Measurements from ENCODE around the gene DRD4.

The DRD4 gene

DNA sequence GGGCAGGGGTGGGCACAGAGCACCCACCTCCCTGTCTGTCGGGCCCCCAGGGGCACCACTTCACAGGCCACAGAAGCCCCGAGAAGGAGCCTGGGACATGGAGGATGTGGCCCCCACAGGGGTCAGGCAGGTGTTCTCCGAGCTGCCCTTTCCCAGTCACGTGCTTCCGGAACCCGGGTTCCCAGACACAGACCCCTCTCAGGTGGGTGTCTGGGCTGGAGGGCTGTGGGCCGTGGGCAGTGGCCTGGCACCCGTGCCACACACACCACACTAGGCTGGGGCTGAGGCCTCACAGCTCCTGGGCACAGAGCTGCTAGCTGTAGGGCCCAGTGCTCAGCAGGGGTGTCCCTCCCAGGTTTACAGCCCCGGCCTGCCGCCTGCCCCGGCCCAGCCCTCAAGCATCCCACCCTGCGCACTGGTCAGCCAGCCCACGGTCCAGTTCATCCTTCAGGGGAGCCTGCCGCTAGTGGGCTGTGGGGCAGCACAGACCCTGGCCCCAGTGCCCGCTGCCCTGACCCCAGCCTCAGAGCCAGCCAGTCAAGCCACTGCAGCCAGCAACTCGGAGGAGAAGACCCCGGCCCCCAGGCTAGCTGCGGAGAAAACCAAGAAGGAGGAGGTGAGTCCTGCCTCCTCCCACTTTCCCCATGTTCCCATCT is 26.8 kb upstream of the DRD4 start:
- no peak for DNase-seq

GRCh38 chr11:611001-611996 is 25.8 kb upstream of the DRD4 start:
- no peak for DNase-seq

DNA sequence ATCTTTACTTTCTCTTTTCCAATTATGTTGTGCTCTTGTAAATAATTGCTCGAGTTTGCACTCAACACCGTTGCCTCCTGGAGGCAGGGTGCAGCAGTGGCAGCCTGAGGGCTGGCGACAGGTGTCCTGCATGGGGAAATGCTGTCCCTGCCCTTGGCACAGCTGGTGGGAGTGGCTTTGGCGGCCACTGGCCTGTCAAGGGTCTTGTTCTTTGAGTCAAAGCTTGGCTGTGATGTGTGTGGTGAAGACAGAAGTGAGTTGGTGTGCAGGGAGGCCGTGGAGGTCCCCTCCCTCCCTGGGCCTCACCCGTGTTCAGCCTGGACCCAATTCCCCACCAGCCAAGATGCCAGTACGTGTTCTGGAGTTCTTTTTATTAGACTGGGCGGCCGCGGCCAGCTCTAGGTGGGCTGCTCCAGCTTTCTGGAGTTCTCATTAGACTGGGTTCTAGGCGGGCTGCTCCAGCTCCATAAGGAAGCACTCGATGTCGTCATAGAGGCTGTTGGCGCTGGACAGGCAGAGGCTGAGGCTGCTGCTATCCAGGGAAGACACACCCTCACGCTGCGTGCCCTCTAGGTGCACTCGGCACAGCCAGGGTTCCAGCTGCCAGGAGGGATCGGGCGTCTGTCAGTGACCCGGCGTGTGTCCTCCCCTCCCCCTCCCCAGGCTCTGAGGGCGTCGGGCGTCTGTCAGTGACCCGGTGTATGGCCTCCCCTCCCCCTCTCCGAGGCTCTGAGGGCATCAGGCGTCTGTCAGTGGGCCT is 24.7 kb upstream of the DRD4 start:
- DNase-seq: peak; percentile 50

GRCh38 chr11:612961-613300 is 24.1 kb upstream of the DRD4 start:
- DNase-seq: no peak

DNA sequence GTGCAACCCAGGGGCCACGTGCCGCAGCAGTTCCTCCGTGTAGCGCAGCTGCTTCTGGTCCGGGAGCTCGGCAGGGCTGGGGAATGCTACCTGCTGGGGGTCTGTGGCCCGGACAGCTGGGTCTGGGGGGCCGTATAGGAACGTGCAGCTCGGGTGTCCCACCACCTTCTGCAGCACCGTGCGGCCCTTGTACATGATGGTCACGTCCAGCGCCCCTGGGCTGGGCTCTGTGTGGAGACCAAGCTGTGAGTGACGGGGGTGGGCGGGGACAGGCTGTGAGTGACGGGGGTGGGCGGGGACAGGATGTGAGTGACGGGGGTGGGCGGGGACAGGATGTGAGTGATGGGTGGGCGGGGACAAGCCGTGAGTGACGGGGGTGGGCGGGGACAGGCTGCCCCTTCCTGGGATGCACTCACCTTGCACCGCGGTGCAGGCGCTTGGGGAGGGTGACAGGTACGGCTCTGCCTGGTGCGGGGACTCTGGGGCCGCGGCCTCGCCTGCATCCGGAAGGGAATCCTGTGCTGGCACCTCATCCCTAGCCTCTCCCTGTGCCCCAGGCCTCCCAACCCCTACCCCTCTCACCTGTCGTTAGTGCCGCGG is 23.6 kb upstream of the DRD4 start:
- peak; percentile 55 for DNase-seq

GRCh38 chr11:614021-614622 is 22.9 kb upstream of the DRD4 start:
- DNase-seq: no peak

- DNase-seq: no peak
Measured at GRCh38 chr11:614623-615503, 22.2 kb upstream of the DRD4 start.

- DNase-seq: peak; percentile 91
Measured at GRCh38 chr11:615504-616319, 21.4 kb upstream of the DRD4 start, which contains the start of gene IRF7. TSS of gene IRF7 (minus strand) at chr11:615950. CDS start at chr11:615364, 586 bp downstream.

- DNase-seq: no peak
Measured at GRCh38 chr11:616320-617198, 20.5 kb upstream of the DRD4 start.

DNA sequence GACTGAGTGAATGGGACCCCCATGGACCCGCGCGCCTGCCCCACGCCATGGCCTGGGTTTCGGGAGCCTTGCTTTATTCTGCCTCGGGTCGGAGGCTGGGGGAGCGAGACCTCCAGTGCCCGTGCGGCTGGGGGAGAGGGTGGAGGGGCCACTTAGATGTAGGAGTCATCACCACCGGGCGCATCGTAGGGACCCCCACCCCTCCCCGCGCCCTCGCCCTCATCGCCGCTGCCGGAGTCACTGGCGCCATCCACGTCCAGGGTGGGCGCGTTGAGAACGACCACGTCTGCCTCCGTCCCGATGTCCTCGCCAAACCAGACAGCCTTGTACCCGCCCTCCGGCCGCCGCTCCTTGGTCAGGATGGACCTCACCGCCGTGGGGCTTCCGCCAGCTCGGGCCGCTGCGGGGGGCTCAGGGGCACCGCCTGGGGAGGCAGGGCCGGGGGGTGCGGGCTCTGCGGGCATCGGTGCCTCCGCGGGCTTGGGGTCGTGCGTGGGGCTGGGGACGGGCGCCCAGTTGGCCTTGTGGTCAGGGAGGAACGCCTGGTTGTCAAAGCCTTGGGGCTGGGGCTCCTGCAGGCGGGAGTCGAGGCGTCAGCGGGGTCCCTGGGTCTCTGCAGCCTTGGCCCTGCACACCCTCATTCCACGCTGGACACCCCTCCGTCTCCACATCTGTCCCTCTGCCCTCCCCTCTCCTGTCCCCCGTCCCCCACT is 19.7 kb upstream of the DRD4 start:
- DNase-seq: no peak

DNA sequence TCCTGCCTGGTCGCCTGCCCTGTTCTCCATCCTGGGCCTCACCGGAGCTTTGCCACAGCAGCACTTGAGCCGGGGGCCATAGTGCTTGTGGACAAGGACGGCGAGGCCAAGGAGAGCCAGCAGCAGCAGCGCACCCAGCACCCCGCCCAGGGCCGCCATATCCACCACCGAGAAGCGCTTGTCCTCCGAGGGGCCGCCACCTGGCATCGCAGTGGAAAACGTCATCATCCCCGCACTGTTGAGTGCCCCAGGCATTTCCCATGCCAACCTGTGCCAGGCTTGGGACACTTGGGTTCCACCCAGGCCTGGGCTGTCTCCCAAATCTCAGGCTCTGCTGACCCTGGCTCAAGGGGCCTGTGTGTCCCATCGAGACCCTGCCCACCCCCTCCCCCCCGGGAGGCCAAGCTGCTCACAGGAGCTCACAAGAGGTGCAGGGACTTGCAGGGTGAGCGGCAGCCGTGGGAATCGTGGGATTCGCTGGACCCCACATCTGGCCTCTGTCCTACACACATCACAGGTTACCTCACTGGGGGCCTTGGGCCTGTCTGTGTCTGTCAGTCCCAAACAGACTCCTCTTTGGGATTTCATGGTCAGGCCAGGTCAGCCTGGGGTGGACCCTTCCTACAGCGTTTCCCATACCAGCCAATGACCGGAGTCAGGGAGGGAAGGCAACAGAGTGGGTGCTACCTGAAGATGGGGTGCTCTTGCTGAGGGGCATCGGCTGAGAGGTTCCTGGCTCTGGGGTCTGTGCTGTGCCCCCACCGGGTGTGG is 19.0 kb upstream of the DRD4 start:
- DNase-seq: no peak

DNA sequence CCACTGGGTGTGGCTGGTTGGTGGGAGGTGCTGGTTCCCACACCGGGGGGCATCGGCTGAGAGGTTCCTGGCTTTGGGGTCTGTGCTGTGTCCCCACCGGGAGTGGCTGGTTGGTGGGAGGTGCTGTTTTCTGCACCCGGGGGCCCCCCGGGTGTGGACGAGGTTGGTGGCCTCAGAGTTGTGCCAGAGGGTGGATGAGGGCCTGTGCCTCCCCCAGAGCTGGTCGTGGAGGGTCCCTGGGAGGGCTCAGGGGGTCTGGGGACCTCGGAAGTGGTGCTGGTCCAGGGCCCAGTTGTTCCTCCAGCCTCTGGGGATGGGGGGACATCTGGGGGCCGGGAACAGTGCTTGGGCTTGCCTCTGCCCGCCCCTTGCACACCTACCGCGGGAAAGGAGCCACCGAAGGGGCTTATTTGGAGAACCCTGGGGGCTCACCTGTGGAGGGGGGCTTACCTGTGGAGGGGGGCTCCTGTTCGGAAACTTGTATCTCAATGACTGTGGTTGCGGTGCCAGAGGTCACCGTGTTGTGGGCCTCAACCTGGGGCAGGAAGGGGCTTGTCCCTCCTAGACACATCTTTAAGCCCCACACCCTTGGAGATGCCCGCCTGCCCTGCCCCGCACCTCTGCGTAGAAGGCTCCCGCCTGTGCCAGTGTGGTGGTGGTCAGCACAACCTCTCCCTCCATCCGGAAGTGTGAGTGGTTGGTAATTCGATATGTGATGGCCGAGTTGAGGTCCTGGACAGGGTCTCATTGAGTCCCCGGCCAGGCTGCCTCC is 18.0 kb upstream of the DRD4 start:
- no peak for DNase-seq

DNA sequence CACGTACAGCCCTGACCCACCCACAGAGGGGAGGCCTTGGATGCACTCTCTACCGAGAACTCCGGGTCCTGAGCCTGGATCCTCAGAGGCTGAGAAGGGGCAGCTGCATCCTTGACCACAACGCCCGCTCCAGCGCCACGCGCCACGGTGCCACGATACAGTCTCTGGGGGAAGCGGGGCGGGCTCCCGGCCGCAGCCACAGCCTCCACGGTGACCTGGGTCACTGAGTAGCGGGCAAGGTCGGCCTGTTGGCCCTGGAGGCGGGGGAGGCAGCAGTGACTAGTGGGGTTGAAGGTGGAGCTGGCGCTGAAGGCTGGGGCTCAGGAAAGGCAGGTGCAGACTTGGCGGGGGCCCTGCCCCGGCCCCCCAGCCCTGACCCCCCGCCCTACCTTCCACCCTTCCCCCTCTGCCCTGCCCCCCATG is 17.4 kb upstream of the DRD4 start:
- no peak for DNase-seq

- no peak for DNase-seq
Measured at GRCh38 chr11:620201-620600, 16.9 kb upstream of the DRD4 start.

GRCh38 chr11:620935-621814 is 15.9 kb upstream of the DRD4 start:
- no peak for DNase-seq

GRCh38 chr11:621838-622237 is 15.2 kb upstream of the DRD4 start:
- DNase-seq: no peak
